ENCODE measurements around the gene THOC1. TPM values are rescaled to one million over a fixed set of nuclear protein-coding genes. Genes with fewer than 3 reads are reported as not detected.

Gene THOC1
- total and polyA plus RNA-seq, 2 of the 8 experiments (the other 6 are each of a cell fraction or from before 2014, with no cell fraction given) = 19.1 to 66.4 TPM

- DNase-seq (ENCODE audit: low read depth in 1 of 2, low spot score in 2 of 2) (no peak), FAIRE-seq (no peak)
- no peak overlapping the region for H3K4me3 ChIP-seq (ENCODE audit: extremely low read depth in 1 of 4, insufficient read depth in 2 of 4, low read depth in 3 of 4, low read length in 4 of 4)
- no peaks in the 10 kb centered on the region for H3K36me3 ChIP-seq (ENCODE audit: control insufficient read depth in 2 of 4, insufficient read depth in 4 of 4, low read length in 3 of 4)
- H2AK5ac ChIP-seq (ENCODE audit: low read depth, low read length) = no peak overlapping the region
- H3K27ac ChIP-seq (ENCODE audit: low read depth, low read length) = no peak overlapping the region
- no peak overlapping the region for H2BK15ac ChIP-seq (ENCODE audit: low read length)
- H4K8ac ChIP-seq (ENCODE audit: extremely low read depth, insufficient read depth, low read length) = no peak overlapping the region
- ChIA-PET POLR2A (ENCODE audit: partially characterized antibody) (no interaction called here), CTCF (ENCODE audit: partially characterized antibody) (no interaction called here)
- no peak overlapping the region for H3K4me2 ChIP-seq (ENCODE audit: insufficient read depth in 1 of 2, low read depth in 2 of 2, low read length in 2 of 2)
- H3K4ac ChIP-seq (replicated peaks; ENCODE audit: insufficient read length, low read depth, low read length) = no peak overlapping the region
- H2AFZ ChIP-seq (ENCODE audit: low read length) = no peak overlapping the region
- no peak overlapping the region for H2BK5ac ChIP-seq (ENCODE audit: low read depth, low read length)
- H4K5ac ChIP-seq (ENCODE audit: insufficient read length, low read depth, low read length) = no peak overlapping the region
- H3K9me3 ChIP-seq (ENCODE audit: insufficient read depth in 2 of 2, low read depth in 1 of 2, low read length in 1 of 2) = no peaks in the 10 kb centered on the region
- H4K91ac ChIP-seq (replicated peaks; ENCODE audit: insufficient read length, low read length) = no peak overlapping the region
- H3K23ac ChIP-seq (ENCODE audit: insufficient read length) = no peak overlapping the region
- no peaks in the 10 kb centered on the region for H3K27me3 ChIP-seq (replicated peaks in 1 of 4; ENCODE audit: control insufficient read depth in 3 of 4, extremely low read depth in 1 of 4, insufficient read depth in 3 of 4, low read length in 3 of 4)
- H2BK120ac ChIP-seq (replicated peaks; ENCODE audit: low read depth, low read length) = no peak overlapping the region
- no peaks in the 10 kb centered on the region for H3K79me1 ChIP-seq (ENCODE audit: low read depth, low read length)
- H3K4me1 ChIP-seq (replicated peaks in 1 of 4; ENCODE audit: control insufficient read depth in 3 of 4, insufficient read depth in 4 of 4, low read length in 3 of 4) = peaks cover 2 to 18% (median 8%) of the 10 kb centered on the region in 4 experiments; a peak in 4 of 7 replicates
- WGBS, 2 experiments (ENCODE audit: extremely low coverage in 1 of 2, insufficient coverage in 1 of 2, insufficient read length in 1 of 2, insufficient replicate concordance in 2 of 2, low coverage in 1 of 2, low lambda C conversion rate in 2 of 2, missing lambda C conversion rate in 1 of 2) = 80% methylated on average over 7 of the region's 7 CpGs; no CpG with 5 or more reads in 1 of the 2 experiments
- H3K9ac ChIP-seq (replicated peaks in 1 of 4; ENCODE audit: extremely low read depth in 1 of 4, low read depth in 3 of 4, low read length in 3 of 4) = no peak overlapping the region
- no peak overlapping the region for H3K18ac ChIP-seq (ENCODE audit: extremely low read depth, low read length)
- no peak overlapping the region for H3K56ac ChIP-seq (replicated peaks; ENCODE audit: insufficient read length, low read depth, low read length)
- H3K79me2 ChIP-seq (ENCODE audit: control insufficient read depth in 1 of 2, insufficient read depth in 2 of 2, low read length in 2 of 2) = no peaks in the 10 kb centered on the region
- H2BK20ac ChIP-seq (ENCODE audit: low read length) = no peak overlapping the region
- H3K23me2 ChIP-seq (ENCODE audit: low read depth, low read length) = no peaks in the 10 kb centered on the region
- no peaks in the 10 kb centered on the region for H4K20me1 ChIP-seq (replicated peaks in 1 of 2; ENCODE audit: control insufficient read depth in 1 of 2, insufficient read depth in 2 of 2, low read length in 2 of 2)
- no peak overlapping the region for H2BK12ac ChIP-seq (ENCODE audit: low read depth, low read length)
- TF ChIP-seq NANOG (IDR thresholded peaks at IDR 0.05; ENCODE audit: insufficient read depth, low read depth, low read length, poor library complexity, severe bottlenecking) (no peak), CTBP2 (IDR thresholded peaks at IDR 0.05; ENCODE audit: borderline replicate concordance, insufficient read depth, insufficient read length, low read length) (no peak), POU5F1 (IDR thresholded peaks at IDR 0.05; ENCODE audit: low read depth, low read length) (no peak), EZH2 (IDR thresholded peaks at IDR 0.05; ENCODE audit: low read depth, low read length, severe bottlenecking) (no peak), SP4 (IDR thresholded peaks at IDR 0.05; ENCODE audit: low read length) (no peak)
- H3K14ac ChIP-seq (ENCODE audit: insufficient read length) = no peak overlapping the region
These were observed 34.2 kb upstream of the THOC1 start for GRCh38 chr18:302097-302496.

Measured in H1 (cell line).